HPDE6-E6E7 (cell line): ENCODE measurements around the gene INAFM2.
A peak's percentile ranks its signal among the peaks of the same experiment; 100 is the strongest.

Experiments
- DNase-seq: peaks from one replicate; pipeline ENCODE4 v3.0.0; 2011; ENCODE audit warnings: missing footprints; ENCODE audit errors: extremely low spot score

The INAFM2 gene

DNA sequence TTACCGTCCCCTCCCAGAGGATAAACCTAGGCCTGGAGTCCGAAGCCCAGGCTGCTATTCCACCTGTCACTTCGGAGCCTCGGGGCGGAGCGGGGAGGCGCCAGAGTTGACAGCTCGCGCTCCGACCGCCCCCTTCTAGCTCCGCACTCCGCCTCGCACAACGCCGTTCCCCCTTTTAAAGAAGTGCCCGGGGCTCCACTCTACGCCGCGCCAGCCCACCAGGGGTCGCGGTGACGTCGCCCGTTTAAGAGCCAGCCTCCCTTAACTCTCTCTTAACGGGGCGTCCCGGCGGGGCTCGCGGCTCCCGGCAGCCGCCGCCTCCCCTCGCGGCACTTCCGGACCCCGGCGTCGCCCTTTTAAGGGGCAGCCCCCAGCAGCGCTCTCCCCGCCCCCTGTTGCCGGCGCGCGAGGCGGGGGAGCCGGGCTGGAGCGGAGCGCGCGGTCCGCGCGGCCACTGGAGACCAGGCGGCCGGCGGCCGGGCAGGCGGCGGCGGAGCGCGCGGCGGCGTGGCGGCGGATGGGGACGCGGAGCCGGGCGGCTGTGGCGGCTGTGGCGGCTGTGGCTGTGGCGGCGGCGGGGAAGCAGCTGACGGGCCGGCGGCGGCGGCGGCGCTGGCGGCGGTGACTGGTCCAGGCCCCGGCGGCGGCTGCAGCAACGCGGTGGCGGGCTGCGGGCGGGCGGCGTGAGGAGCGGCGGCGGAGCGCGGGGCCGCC is at the start of gene INAFM2:
Gene INAFM2 (plus strand): TSS at position 454 of the 714 bp plus-strand sequence. CDS start 364 bp downstream, outside the sequence.
- DNase-seq: peak; percentile 79

DNA sequence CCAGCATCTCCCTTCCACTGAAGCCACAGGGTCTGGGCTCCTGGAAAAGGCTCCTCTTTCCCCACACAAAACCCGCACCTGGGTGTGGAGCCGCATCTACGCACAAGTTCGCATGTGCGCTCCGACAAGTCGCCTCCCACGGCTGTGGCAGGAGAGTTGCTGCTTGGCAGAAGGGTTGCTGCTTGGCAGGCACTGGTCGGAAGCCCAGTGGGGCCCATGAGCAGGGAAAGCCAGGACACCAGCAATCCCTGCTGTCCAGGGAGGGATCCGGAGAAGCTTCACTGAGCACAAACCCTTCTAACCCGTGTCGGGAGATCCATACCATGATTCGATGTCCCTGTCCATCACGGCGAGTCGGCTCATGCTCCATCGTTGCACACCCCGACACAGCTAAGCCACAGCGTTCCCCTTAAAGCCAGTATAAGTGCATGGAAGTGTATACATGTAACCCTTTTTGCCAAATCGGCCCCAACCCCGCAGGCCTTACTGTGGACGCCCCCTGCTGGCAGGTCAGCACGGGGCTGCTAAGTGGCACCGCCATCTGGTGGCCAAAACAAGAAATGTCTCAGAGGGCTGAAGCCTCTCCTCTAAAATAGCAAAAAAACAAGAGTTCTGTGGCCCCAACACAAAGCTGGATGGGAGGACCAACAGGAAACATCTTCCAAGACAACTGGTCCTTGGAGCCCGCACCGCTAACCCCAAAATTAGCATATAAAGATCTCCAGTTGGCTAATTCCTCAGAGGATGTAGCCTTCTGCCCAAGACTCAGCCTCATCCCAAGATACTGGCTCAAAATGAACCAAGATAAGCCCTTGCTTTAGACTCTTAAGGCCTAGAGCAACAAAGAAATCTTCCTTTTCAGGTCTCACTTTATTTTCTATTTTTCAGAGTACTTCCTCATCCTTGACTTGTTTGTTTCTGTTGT is 48.9 kb upstream of the INAFM2 start:
- DNase-seq: no peak

DNA sequence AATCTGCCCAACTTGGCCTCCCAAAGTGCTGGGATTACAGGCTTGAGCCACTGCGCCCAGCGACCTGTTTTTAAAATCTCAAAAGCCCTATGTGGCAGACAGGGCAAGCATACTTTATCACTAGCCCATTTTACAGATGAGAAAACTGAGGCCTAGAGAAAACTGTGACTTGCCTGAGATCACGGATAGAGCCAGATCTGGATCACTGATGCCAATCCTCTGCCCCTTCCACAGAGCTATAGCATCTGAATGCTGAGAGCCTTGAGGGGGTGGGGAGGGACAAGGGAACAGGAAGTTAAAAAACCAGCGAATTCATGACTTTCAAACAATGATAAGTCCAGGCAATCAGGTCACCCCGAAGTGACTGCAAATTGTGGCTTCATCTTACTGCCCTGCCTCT is 48.0 kb upstream of the INAFM2 start:
- DNase-seq: no peak

DNA sequence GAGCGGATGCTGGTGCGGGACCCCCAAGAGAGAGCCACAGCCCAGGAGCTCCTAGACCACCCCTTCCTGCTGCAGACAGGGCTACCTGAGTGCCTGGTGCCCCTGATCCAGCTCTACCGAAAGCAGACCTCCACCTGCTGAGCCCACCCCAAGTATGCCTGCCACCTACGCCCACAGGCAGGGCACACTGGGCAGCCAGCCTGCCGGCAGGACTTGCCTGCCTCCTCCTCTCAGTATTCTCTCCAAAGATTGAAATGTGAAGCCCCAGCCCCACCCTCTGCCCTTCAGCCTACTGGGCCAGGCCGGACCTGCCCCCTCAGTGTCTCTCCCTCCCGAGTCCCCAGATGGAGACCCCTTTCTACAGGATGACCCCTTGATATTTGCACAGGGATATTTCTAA is 47.5 kb upstream of the INAFM2 start:
- DNase-seq: no peak

DNA sequence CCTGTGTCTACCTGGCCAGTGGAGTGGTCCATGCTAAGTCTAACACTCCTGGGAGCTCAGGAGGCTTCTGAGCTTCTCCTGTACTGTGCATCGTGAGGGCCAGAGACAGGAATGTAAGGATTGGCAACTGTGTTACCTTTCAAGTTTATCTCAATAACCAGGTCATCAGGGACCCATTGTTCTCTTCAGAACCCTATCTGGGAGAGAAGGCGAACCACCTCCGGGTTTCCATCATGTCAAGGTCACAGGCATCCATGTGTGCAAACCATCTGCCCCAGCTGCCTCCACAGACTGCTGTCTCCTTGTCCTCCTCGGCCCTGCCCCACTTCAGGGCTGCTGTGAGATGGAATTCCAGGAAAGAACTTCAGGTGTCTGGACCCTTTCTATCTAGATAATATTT is 46.6 kb upstream of the INAFM2 start:
- no peak for DNase-seq

DNA sequence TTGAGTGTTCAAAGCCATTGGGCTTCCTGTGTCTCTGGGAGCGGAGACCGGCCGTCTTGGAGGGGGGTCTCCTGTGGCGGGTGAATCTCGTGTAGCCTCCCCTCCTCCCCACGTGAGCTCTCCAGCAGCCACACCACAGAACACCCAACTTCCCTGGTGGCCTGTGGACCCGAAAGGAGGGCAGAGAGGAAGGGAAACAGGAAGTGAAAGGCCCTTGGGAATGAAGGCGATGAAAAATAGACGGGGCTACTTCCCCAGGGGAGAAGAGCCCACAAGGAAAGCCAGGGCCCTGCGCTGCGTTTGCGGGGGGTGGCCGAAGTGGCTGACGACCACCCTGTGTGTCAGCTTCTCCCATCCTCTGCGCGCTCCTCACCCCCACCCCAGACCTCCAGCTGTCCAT is 46.0 kb upstream of the INAFM2 start:
- DNase-seq: no peak

DNA sequence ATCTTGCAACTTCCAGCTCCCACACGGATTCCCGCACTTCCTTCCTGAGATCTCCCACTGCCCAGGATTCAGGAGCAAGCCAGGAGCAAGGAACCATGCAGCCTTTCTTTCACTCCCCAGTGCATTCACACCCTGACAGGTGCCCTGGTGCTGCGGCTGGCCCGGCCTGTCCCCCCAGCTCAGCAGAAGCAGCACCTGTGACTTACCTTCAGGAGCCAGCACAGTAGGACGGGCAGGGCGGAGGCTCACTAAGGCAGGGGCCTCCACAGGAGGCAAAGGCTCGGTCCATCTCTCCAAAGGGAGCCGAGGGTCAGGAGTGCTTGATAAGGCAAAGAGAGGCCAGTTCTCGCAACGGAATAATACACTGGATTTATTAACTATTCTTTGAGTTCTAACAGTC is 45.5 kb upstream of the INAFM2 start:
- no peak for DNase-seq

DNA sequence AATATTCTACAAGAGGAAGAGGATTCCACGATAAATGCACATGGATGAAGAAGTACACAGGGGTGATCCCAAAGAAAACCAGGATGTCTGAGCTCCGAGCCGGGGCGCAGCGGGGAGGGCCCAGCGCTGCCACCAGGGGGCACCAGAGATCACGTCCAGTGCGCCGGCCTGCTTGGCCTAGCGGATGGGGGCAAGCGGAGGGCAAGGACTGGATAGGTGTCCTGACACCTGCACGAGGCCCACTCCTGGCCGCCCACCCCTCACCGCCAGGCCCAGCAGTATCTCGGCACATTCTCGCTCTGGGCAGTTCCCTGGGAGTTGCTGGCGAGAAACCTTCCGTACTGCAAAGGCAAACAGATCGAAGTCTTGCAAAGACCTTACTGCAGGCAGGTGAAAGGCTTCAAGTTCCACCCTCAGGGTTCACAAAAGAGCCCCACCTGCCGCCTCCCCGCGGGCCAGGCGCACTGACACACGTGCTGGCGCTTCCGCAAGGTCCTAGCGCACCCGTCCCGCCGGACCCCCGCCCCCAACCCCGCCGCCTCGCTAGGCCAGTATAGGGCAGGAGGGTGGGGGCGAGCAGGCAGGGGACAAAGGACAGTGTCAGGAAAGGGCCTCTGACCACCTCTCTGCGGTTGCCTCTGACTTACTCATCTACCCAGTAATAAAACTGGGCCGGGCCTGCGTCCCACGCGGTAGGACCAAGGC is 43.9 kb upstream of the INAFM2 start:
- DNase-seq: peak; percentile 59

DNA sequence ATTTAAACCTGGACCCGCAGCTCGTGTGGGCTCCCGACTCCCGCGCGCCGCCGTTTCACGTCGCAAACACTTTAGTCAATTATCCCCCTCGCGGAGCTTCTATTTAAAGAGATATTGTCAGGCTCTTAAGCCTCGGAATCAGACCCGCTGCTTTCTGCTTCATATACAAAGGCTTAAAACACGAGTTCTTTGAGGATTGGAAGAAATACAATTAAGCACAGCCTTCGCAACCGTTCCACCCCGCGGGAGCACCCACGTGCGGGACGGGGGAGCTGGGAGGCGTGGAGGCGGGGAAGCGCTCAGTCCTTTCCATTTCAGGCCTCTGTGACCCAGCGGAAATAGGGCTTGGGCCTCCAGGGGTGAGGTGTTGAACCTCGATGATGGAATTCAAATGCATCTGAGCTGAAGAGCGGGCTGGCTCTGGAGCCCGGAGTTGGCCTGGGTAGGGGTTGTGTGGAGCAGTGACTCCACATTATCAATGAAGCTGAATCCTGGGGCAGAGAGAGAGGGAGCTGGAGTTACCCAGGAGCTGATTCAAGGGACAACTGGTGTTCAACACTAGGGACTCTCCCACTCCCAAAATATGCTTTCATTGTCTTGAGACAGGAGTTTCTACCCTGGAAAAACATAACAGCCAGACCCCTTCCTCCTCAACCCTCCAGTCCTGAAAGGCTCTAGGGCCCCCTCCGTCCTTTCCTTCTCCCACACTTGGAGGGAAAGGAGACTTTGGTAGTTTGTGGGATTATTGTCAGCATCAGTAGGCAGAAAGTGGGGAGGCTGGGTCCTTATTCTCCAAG is 43.0 kb upstream of the INAFM2 start:
- DNase-seq: no peak

DNA sequence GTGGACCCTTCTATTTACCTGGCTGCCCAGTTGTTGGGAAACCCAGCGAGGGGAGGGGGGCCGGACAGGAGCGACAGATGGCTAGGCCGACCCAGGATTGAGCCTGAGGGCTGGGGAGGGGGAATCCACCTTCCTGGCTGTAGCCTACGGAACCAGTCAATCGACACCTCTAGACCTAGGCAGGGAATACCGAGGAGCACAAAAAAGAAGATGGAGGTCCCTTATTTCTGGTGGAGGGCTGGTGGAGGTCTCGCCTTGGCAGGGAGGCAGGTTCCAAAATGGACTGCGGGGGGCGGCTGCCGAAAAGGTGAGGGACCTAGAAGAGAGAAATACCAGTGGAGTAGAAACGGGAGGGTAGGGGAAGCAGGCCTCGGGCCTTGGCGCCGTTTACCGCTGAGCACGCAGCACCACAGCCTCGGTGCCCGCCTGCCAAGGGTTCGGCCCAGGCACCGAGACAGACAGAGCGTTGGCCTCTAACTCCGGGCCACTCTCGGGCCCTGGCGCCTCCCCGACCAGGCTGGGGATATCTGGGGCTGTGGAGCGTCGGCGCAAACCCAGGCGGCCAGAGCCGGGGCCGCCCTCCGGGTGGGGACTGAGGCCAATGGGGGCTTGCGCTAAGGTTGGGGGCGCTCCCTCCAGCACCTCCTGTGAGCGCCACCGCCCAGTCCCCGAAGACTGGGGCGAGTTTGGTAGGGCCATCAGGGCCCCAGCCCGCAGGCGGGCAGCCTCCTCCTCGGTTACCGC is 42.3 kb upstream of the INAFM2 start:
- no peak for DNase-seq

DNA sequence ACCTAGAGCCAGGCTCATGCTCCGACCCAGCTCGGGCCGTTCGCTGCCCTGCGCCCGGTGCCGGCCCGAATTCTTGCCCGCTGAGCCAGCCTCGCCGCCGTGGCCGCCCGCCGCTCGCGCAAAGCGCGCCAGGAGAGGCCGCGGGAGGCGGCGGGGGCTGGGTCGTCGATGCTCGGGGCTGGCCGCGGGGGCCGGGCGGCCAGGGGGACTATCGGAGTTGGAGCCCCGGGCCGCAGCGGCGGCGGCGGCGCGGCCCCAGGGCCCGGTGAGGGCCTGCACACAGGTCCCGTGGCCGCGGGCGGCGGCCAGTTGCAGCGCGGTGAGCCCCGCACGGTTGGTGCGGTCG is 41.7 kb upstream of the INAFM2 start:
- DNase-seq: no peak

DNA sequence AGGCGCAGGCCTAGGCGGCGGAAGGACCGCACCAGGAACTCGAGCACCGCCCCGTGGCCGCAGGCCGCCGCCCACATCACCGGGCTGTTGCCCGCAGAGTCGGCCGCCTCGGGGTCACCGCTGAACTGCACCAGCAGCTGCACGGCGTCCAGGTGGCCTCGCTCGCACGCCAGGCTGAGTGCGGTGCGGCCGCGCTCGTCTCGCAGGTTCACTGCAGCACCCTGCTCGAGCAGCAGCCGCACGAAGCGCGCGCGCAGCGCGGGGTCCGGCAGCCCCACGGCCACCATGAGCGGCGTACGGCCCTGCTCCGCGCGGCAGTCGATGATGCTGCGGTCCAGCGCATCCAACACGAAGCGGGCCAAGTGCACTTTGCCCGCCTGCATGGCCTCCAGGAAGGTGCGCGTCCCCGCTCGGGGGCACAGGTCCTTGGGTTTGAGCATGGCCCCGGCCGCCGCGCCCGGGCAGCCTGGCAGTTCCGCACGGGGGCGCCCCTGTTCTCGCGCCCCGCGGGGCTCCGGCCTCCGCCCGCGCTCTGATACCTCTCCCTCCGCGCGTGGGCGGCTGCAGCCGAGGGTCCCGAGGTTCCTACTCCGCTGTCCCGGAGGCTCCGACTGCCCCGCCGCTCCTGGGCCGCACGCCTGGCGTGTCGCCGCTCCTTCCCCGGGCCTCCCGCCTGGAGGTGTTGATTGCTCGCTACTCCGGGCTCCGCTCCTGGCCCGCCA is 41.2 kb upstream of the INAFM2 start:
- no peak for DNase-seq

DNA sequence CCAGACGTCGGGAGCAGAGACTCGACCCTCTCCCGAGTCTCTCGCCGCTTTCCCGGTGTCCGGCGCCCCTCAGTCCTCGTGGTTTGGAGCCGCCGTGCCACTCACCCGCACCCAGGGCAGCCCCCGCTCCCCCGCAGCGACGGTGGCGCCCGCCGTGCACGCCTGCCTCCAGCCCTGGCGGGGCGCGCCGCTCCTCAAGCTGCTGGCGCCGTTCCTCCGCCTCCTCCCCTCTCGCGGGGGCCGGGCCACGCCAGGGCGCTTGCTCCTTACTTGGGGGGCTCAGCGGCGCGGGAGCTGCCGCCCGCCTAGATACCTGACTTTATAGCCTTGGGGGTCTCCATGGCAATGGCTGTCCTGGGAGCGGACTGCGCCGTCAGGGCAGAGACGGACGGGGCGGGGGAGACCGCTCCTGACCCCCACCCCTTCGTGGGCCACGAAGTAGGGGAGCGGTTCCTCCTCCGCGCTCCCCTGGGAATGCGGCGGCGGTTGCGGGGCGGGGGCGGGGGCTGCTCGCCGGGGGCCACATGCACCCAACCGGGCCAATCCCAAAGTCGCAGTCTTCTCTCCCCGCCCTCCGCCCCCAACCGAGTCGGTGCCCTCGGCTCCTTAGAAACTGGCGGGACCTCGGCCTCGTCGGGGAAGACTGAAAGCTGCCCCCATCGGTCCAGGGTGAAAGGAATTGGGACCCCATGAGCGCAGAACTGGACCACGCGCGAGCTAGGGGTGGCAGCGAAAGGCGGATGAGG is 40.5 kb upstream of the INAFM2 start, which contains the start of gene ANKRD63:
Gene ANKRD63 (minus strand): TSS at position 196 of the 746 bp plus-strand sequence. CDS start 478 bp downstream, outside the sequence.
- DNase-seq: no peak

DNA sequence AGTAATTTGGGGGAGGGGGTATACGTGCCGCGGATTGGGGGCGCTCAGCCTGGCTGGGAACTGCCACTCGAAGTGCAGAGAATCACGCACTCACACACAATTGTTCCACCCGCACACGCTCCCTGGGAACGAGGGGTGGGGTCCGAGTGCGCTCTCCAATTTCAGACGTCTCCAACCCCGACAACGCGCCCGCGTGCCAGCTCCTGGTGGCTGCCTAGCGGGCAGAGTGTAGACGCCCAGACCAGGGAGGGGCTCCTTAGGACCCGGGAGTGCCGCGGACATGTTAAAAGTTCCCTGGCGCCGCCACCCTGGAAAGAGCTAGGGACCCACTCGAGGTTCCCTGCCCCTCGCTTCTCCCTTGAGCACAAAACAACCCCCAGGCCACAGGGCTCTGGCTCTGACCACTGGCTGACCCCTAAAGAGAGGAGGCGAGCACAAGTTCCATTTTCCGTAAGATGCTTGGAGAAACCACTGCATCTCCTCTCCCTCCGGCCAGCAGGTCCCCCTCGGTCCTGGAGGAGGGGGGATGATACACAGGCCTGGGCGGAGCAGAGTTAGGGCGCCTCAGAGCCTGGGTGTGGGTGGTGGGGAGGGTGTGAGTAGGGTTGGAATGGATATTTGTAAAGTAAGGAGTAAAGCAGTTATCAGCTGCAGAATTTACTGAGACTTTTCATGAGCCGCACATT is 39.7 kb upstream of the INAFM2 start:
- DNase-seq: no peak

DNA sequence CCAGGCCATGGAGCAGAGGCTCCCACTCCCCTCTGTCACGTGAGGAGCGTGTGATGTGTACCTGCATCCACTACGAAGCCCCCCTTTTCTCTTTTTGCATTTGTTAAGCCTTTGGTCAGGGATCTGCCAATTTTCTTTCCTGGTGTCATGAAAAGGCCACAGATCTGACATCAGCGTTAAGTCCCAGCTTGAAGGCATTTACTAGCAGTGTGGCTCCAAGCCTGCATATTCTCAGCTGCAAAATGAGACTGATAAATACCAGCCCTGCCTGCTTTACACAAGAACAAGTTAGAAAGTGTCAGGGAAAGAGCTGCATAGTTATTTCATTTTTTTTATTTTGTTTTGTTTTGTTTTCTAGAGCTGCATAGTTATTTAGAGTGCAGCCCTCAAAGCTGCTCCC is 38.3 kb upstream of the INAFM2 start:
- DNase-seq: no peak

DNA sequence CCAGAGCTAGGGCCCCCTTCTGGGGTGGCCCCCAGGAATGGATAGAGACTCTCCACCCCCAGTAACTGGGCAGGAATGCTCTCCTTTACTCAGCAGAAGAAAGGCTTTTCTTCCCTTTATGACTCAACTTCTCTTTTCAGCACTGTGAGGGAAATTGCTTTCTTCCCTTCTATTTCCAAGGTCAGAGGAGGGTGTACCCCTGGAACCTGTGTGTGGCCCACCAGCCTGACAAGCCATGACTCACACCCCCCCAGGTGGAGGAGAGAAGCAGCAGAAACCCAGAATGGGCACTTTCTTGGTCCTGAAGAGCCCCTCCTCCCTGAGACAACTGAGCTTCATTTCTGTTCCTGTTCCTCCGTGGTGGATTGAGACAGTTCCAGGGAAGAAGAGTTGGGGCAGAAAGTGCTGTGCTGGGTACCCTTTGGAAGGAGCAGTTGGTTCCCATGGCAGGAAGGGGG is 37.9 kb upstream of the INAFM2 start:
- DNase-seq: no peak

DNA sequence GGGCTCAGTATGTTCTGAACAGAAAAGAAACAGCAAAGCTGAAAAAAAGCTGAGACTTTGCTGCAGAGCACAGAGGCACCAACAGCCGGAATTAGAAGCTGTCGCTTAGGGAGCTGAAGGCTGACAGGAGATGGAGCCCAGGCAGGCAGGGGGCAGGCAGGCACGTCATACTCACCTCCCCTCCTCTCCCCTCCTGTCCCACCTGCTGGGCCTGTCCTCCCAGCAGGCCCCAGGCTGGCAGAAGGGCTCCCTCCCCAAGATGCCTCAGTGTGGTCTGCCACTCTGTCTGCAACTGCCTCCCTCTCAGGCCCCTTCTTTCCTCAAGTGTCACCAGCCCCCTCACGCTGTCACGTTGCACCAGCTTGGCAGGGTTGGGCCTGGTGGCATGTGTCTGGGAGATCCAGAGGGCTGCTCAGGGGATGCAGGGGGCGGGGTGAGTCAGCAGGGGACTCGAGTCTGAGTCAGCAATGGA is 37.4 kb upstream of the INAFM2 start:
- no peak for DNase-seq

DNA sequence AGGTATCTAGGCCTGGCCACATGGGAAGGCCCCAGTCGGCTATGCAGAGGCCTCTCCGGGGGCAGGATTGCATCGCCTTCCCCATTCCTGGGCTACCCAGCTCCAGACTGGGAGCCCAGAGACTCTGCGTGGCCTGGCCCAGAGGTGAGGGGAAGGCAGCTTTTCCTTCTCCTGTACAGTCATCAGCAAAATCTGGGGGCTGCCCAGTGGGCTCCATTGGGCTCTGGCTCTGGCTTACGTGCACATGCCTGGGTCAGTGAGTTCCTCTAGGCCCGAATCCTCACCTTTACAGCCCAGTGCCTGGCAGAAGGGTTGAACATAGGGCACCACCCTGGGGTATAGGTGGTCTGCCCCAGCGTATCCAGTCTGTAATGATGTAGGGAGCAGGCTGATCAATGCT is 36.7 kb upstream of the INAFM2 start:
- DNase-seq: no peak

DNA sequence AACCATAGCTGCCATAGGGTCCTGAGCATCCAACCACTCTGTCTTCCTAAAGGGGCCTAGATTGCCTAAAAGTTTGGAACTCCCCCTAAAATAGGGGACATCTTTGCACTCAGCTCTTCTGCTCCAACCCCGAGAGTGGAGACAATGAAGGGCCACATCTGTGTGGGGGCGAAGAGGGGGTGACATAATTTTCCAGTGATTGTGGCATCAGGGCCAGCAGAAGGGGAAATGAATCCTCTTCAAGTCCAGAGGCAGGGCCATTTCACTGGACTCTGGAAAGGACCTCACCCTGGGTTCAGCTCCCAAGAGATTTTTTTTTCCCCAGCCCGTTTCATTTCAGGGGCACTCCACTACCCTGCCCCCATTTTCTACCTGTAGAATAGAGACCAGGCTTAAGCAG is 36.0 kb upstream of the INAFM2 start:
- no peak for DNase-seq
